ENCODE measurements around the gene USP31.

DNA sequence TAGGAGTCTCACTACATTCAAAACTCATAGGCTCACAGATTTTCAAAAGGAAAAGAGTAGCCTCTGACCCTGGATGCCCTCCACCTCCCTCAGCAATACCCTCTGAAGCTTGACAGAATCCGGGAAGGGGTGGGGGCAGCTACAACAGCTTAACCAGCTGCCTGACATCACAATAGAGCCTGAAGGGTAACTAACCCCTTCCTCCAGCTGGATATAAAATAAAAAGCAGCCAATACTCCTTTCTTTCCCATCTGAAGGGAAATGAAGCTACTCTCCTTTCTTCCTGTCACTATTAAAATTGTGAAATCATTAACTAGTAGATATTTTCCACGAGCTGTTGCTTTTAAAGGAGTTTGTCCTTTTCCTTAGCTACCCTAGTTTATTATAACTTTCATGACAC is 24.0 kb downstream of the USP31 start:
- TF ChIP-seq, protein P1, sequence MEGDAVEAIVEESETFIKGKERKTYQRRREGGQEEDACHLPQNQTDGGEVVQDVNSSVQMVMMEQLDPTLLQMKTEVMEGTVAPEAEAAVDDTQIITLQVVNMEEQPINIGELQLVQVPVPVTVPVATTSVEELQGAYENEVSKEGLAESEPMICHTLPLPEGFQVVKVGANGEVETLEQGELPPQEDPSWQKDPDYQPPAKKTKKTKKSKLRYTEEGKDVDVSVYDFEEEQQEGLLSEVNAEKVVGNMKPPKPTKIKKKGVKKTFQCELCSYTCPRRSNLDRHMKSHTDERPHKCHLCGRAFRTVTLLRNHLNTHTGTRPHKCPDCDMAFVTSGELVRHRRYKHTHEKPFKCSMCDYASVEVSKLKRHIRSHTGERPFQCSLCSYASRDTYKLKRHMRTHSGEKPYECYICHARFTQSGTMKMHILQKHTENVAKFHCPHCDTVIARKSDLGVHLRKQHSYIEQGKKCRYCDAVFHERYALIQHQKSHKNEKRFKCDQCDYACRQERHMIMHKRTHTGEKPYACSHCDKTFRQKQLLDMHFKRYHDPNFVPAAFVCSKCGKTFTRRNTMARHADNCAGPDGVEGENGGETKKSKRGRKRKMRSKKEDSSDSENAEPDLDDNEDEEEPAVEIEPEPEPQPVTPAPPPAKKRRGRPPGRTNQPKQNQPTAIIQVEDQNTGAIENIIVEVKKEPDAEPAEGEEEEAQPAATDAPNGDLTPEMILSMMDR (IDR thresholded peaks at IDR 0.05; ENCODE audit: poor library complexity), result no peak
- TF ChIP-seq EZH2phosphoT487 (IDR thresholded peaks at IDR 0.05; ENCODE audit: low read depth, severe bottlenecking, unreplicated experiment), result no peak

Measured in hepatocyte (in vitro differentiated cells).